NAMALWA (cell line): Measurements from ENCODE around the gene TSHZ2.
"Not testable (repeated sequence)": the region's sequence is repeated elsewhere in the genome, so short reads cannot be mapped to it uniquely, and the experiment has no call there.

ENCODE experiments used
- DNase-seq: peaks from one replicate; pipeline ENCODE4 v3.0.0-alpha.2; 2015; ENCODE audit warnings: low spot score

TSHZ2 gene

GRCh38 chr20:53345536-53346334, 373.6 kb downstream of the TSHZ2 start:
- DNase-seq: no peak

GRCh38 chr20:53346335-53346648, 374.1 kb downstream of the TSHZ2 start:
- no peak for DNase-seq

DNA sequence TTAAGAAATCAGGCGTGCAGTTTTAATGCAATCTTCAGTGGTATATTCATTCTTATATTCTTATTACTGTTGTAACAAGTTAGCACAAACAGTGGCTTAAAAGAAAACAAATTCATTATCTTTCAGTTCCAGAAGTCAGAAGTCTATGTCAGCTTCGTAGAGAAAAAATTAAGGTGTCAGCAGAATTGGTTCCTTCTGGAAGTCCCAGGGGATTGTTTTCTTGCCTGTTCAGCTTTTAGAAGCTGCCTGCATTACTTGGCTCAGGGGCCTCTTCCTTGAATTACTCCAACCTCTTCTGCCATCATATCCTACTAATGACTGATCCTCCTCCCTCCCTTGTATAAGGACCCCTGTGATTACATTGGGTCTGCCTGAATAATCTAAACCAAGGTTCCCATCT, 377.6 kb downstream of the TSHZ2 start:
- DNase-seq: no peak

- DNase-seq: no peak
These were observed 380.7 kb downstream of the TSHZ2 start for GRCh38 chr20:53352727-53353440.

GRCh38 chr20:53354314-53354713, 382.2 kb downstream of the TSHZ2 start:
- no peak for DNase-seq

- no peak for DNase-seq
These were observed 383.6 kb downstream of the TSHZ2 start for GRCh38 chr20:53355790-53356189.

- DNase-seq: no peak
These were observed 387.3 kb downstream of the TSHZ2 start for GRCh38 chr20:53359425-53359824.

DNA sequence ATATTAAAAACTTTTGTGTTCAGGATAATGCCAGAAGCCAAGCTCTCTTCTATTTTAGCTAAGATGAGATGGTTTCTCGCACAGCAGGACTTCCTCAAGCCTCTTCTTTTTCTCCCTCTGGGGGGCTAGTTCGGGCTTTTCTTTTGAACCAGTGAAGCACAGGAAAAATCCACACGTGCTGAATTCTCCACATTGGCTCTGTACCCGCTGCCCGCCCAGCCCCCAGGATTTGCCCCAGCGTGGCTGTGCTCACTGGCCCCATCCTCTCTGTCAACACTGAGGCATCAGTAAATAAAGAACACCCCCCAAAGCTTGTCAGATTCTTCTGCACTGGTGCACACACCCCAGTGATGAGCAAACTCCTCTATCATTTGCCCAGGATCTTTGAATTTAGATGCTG, 388.7 kb downstream of the TSHZ2 start:
- DNase-seq: no peak

DNA sequence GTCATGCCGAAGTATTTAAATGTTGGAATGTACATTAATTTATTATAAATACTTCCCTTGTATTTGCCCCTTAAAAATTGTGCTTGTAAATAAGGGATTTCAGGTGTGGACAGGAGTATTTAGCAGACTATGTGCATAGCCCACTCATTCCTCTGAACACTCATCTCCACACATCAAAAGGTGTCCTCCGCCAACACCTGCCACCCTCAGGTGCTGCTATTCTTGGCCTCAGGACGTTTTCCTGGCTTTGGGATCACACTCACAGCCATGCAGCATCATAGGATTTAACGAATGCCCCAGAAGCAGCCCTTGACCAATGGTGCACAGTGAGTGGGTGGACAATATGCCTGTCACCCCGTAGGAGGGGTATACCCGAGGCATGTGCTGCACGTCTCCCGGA, 390.6 kb downstream of the TSHZ2 start:
- no peak for DNase-seq

- no peak for DNase-seq
These were observed 392.5 kb downstream of the TSHZ2 start for GRCh38 chr20:53364646-53365045.

DNA sequence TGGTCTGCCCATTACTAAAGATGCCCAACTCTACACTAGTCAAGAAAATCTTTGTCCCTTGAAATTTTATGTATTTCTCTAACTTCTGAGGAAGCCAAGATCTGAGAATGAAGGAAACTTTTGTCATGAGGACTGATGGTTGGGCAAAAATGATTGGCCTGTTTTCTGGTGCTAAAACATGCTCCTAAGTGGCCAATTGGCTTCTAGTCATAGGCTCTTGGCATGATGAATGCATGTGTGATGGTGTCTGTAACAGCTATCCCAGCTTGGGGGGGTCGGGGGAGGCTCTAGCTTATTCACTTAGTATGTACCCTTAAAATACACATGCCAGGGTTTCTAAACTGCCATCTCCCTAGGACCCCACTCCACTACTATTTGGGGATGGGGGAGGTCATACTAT, 392.9 kb downstream of the TSHZ2 start:
- no peak for DNase-seq

- no peak for DNase-seq
These were observed 393.4 kb downstream of the TSHZ2 start for GRCh38 chr20:53365539-53366075.

- DNase-seq: not testable (repeated sequence)
These were observed 394.8 kb downstream of the TSHZ2 start for GRCh38 chr20:53366928-53367327.

- DNase-seq: no peak
These were observed 397.7 kb downstream of the TSHZ2 start for GRCh38 chr20:53369871-53370270.

DNA sequence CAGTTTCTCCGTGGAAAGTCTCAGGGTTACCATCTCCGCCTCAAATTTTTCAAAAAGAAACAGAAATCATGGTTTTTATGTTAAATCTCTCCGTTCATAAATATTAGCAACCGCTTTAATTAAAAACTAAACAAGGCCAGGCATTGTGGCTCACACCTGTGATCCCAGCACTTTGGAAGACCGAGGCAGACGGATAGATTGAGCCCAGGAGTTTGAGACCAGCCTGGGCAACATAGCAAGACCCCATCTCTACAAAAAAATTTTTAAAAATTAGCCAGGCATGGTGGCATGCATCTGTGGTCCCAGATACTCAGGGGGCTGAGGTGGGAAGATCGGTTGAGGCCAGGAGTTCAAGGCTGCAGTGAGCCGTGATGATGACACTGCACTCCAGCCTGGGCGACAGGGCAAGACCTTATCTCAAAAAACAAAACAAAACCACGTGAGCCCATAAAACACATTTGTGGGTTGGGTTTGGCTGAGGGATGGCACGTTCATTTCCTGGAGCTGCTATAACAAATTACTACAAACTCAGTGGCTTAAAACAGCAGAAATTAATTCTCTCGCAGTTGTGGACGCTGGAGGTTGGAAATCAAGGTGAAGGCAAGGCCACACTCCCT, 398.3 kb downstream of the TSHZ2 start:
- no peak for DNase-seq

GRCh38 chr20:53371216-53371615, 399.1 kb downstream of the TSHZ2 start:
- DNase-seq: no peak

GRCh38 chr20:53376021-53376420, 403.9 kb downstream of the TSHZ2 start:
- no peak for DNase-seq

- no peak for DNase-seq
These were observed 407.1 kb downstream of the TSHZ2 start for GRCh38 chr20:53379014-53379832.

DNA sequence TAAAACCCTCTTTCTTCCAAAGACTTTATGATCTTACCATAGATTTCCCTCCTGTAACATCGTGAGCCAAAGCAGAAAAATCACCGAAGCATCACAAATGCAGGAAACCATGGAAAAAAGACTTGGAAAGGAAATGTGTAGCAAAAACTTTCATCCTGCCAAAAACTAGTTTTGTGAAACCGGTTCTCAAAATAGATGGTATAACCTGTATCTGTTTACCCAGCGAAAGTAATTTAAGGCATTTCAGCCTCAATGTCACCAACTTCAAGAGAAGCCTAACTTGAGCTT, 407.6 kb downstream of the TSHZ2 start:
- no peak for DNase-seq

DNA sequence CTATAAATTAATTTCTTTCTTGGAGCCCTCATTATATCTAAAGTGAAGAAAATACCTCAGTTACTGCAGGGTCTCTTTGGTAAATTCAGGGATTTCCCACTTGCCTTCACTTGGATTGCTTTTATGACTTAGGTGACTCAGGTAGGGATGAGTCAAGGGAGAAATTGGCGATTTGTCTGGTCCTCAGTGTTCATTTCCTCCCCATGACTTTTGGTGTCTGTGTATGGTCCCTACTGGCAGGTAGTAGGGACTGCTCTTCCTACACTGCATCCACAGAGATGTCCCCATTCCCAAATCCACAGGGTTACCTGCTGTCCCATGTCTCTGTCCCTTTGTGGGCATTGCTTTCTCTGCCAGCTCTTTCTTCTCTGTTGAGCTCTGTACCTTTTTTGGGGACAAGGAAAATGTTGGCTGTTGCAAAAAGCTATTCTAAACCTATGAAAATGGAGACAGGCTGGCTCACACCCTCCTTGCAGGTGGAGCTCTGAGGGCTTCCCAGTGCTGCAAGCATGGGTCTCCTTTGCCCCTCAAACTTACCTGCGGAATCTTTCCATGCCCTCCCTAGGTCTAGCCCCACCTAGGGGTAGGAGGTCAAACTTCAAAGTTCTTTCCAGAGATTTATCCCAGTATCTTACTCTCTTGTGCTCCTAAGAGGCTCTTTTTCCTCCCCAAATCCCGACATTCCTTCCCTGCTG, 409.6 kb downstream of the TSHZ2 start:
- DNase-seq: no peak

DNA sequence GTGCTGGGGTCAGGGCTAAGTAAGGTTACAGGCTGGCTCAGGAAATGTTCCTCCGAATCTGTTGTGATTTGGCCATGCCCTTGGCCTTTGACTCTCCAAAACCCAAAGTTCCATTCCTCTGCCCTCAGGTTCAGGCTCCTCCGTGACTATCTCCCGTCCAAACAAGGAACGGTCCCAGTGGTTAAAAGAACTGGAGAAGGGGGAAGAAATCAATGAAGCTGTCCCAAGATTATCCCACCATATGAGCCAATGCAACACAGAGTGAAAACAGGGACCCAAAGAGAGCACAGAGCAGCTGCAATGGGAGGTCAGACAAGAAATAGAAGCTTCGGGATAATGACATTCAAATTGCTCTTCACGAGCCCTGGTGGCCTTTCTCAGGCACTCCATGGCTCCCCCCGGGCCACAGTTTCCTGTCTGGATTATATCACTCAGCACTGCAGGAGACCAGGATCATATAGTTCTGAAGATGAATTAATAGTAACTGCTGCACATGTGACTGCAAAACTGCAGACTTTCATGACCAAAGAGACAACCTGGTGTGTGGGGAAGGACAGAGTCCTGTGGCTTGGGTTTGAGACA, 410.2 kb downstream of the TSHZ2 start:
- DNase-seq: no peak
